HepG2 (cell line): ENCODE results near the gene HEPHL1. TPM values are rescaled to one million over a fixed set of nuclear protein-coding genes. Genes with fewer than 3 reads are reported as not detected.

Experiments used
- ATAC-seq: fragments of 200-7000 bp; cut with Tn5 transposase; 3 replicates; pipeline ENCODE4 v1.9.1; 2020; ENCODE audit warnings: mild to moderate bottlenecking, moderate library complexity
- BruUV-seq: library from RNA; stranded (reverse); fragments of 400-500 nt; replicated peaks from 2 replicates; lab custom pipeline; 2021; lab: Mats Ljungman, UMichigan
- CTCF ChIA-PET: fragments of 300-600 bp; formaldehyde crosslinking; extraction: SDS; loops from one replicate; lab custom pipeline; 2021; ENCODE audit warnings: low total read pairs, inconsistent platforms, low intra/inter-chr PET ratio; lab: Yijun Ruan, JAX
- POLR2A ChIA-PET: fragments of 350-600 bp; sonication (Branson Sonifier 250); formaldehyde crosslinking; loops from one replicate; lab custom pipeline; 2020; ENCODE audit warnings: antibody characterized with exemption, inconsistent platforms; lab: Yijun Ruan, JAX
- DNase-seq: peaks from one replicate; pipeline ENCODE4 v3.0.0-alpha.2; 2015; ENCODE audit warnings: low spot score
- FAIRE-seq: peaks from 3 replicates; lab custom pipeline; 2011; peaks lifted over from hg19 to GRCh38; lab: Jason Lieb, UNC
- H2AFZ ChIP-seq: one replicate; pipeline ENCODE4 v1.6.1; 2011; ENCODE audit warnings: low read length, inconsistent platforms
- H3K27ac ChIP-seq: fragments of 300-600 bp; 3 replicates; pipeline ENCODE4 v1.8.0; 2011; ENCODE audit warnings: mixed run types, mild to moderate bottlenecking, mixed read lengths, low read length, inconsistent platforms; ENCODE audit not compliant: insufficient read depth; ENCODE audit errors: extremely low read length
- H3K27me3 ChIP-seq, 2 experiments: fragments of 200-600 bp in 1 of 2; 2 replicates in 1 of 2; 3 replicates in 1 of 2; pipeline versions ENCODE4 v1.6.0 to v1.8.0; 2011; ENCODE audit warnings: low read length in 2 of 2, mild to moderate bottlenecking in 2 of 2, moderate library complexity in 2 of 2, inconsistent platforms in 1 of 2; ENCODE audit not compliant: insufficient read depth in 2 of 2, control insufficient read depth in 1 of 2
- H3K36me3 ChIP-seq, 2 experiments: fragments of 200-600 bp in 1 of 2; replicated peaks in 1 of 2; 2 replicates in 1 of 2; 3 replicates in 1 of 2; pipeline versions ENCODE4 v1.5.1 to v1.8.0; 2011; ENCODE audit warnings: low read length in 2 of 2, inconsistent platforms in 1 of 2; ENCODE audit not compliant: insufficient read depth in 2 of 2, control insufficient read depth in 1 of 2
- H3K4me1 ChIP-seq: 2 replicates; pipeline ENCODE4 v1.5.1; 2012; ENCODE audit warnings: low read length, inconsistent platforms; ENCODE audit not compliant: insufficient read depth
- H3K4me2 ChIP-seq: 2 replicates; pipeline ENCODE4 v1.6.0; 2011; ENCODE audit warnings: low read depth, low read length, inconsistent platforms
- H3K4me3 ChIP-seq, 3 experiments: fragments of 200-600 bp in 1 of 3; sonication (generic), shearing (Covaris generic) in 1 of 3; replicated peaks in 1 of 3; 2 replicates each; pipeline ENCODE4 v1.5.1; 2011 to 2016; ENCODE audit warnings: low read length in 3 of 3, inconsistent platforms in 2 of 3, low read depth in 2 of 3, mild to moderate bottlenecking in 2 of 3, control low read depth in 1 of 3, mixed read lengths in 1 of 3; ENCODE audit not compliant: insufficient read depth in 1 of 3
- H3K79me2 ChIP-seq: one replicate; pipeline ENCODE4 v1.6.1; 2011; ENCODE audit warnings: low read length, inconsistent platforms; ENCODE audit not compliant: insufficient read depth
- H3K9ac ChIP-seq: 2 replicates; pipeline ENCODE4 v1.6.0; 2011; ENCODE audit warnings: mild to moderate bottlenecking, low read depth, low read length, inconsistent platforms; ENCODE audit not compliant: insufficient read depth
- H3K9me3 ChIP-seq: 2 replicates; pipeline ENCODE4 v1.5.1; 2012; ENCODE audit warnings: mild to moderate bottlenecking, low read length
- H4K20me1 ChIP-seq: 2 replicates; pipeline ENCODE4 v1.6.0; 2011; ENCODE audit warnings: inconsistent platforms, mild to moderate bottlenecking, low read length, moderate library complexity; ENCODE audit not compliant: insufficient read depth
- CEBPZ ChIP-seq: IDR thresholded peaks from 2 replicates; pipeline ENCODE4 v1.6.1; 2012; ENCODE audit warnings: low read length, improper control_type of control experiment
- DPF2 ChIP-seq: sonication (generic); formaldehyde crosslinking; IDR thresholded peaks from 2 replicates; pipeline ENCODE4 v1.4.0; 2020; ENCODE audit warnings: mild to moderate bottlenecking, low read depth, missing genetic modification reagents, borderline replicate concordance
- FOSL1 ChIP-seq: sonication (generic); formaldehyde crosslinking; IDR thresholded peaks from 2 replicates; pipeline ENCODE4 v1.9.0; 2021; ENCODE audit warnings: missing genetic modification reagents, borderline replicate concordance
- FOXP1 ChIP-seq, 2 experiments: fragments of 450-650 bp in 1 of 2; IDR thresholded peaks; 2 replicates each; pipeline ENCODE4 v1.6.1; 2017 to 2018; ENCODE audit warnings: antibody characterized with exemption in 1 of 2
- HIVEP1 ChIP-seq: sonication (generic); formaldehyde crosslinking; IDR thresholded peaks from 2 replicates; pipeline ENCODE4 v1.4.0; 2020; ENCODE audit warnings: mild to moderate bottlenecking, missing genetic modification reagents
- HOXA3 ChIP-seq: sonication (generic); formaldehyde crosslinking; IDR thresholded peaks from 2 replicates; pipeline ENCODE4 v1.5.0; 2020; ENCODE audit warnings: missing genetic modification reagents
- PHF5A ChIP-seq: IDR thresholded peaks from one replicate; pipeline ENCODE4 v1.6.1; 2018; ENCODE audit warnings: low read depth, missing genetic modification reagents; ENCODE audit not compliant: unreplicated experiment
- TFAP4 ChIP-seq: sonication (generic); IDR thresholded peaks from 2 replicates; pipeline ENCODE4 v1.6.1; 2016; ENCODE audit warnings: low read depth, borderline replicate concordance
- TP53 ChIP-seq: sonication (generic); formaldehyde crosslinking; conservative IDR thresholded peaks from 2 replicates; pipeline ENCODE4 v1.4.0; 2020; ENCODE audit warnings: missing genetic modification reagents
- ZFP90 ChIP-seq: sonication (generic); formaldehyde crosslinking; IDR thresholded peaks from 2 replicates; pipeline ENCODE4 v1.8.0; 2022; ENCODE audit warnings: missing genetic modification reagents, mild to moderate bottlenecking, inconsistent platforms, borderline replicate concordance
- ZNF256 ChIP-seq: sonication (generic); formaldehyde crosslinking; conservative IDR thresholded peaks from 2 replicates; pipeline ENCODE4 v1.4.0; 2020; ENCODE audit warnings: missing genetic modification reagents
- ZNF350 ChIP-seq: sonication (generic); formaldehyde crosslinking; IDR thresholded peaks from 2 replicates; pipeline ENCODE4 v1.4.0; 2020; ENCODE audit warnings: mild to moderate bottlenecking, low read depth, missing genetic modification reagents, borderline replicate concordance
- ZNF598 ChIP-seq: sonication (generic); formaldehyde crosslinking; IDR thresholded peaks from 2 replicates; pipeline ENCODE4 v1.5.1; 2020; ENCODE audit warnings: mild to moderate bottlenecking, missing genetic modification reagents, borderline replicate concordance
- ZNF619 ChIP-seq: sonication (generic); formaldehyde crosslinking; IDR thresholded peaks from 2 replicates; pipeline ENCODE4 v1.4.0; 2020; ENCODE audit warnings: mild to moderate bottlenecking, missing genetic modification reagents
- ZNF687 ChIP-seq: sonication (generic); formaldehyde crosslinking; IDR thresholded peaks from 2 replicates; pipeline ENCODE4 v1.5.1; 2020; ENCODE audit warnings: mild to moderate bottlenecking, missing genetic modification reagents, moderate library complexity
- ZNF766 ChIP-seq: sonication (generic); formaldehyde crosslinking; IDR thresholded peaks from 2 replicates; pipeline ENCODE4 v1.5.0; 2020; ENCODE audit warnings: missing genetic modification reagents, borderline replicate concordance
- WGBS: methylation state at CpG from one replicate; pipeline ENCODE4 v1.1.6; 2017; ENCODE audit warnings: low lambda C conversion rate; 5-methylcytosine and 5-hydroxymethylcytosine counted together
- in situ Hi-C: cut with HindIII; loops from 2 replicates; pipeline ENCODE4 v1.10.0; 2017; ENCODE audit warnings: low pct_unique_long_range_greater_than_20kb; ENCODE audit not compliant: extremely low pct_ligation_motif_present
- intact Hi-C: fragments of 100-400 bp; cut with micrococcal nuclease; formaldehyde crosslinking; loops from one replicate; pipeline ENCODE4 v1.10.0; 2022; ENCODE audit not compliant: unreplicated experiment
- polyA plus RNA-seq, 8 experiments: library from polyadenylated mRNA; depleted of rRNA in 3 of 8; stranded (reverse) in 7 of 8; unstranded in 1 of 8; fragments of >200 nt; fragmentation: Illumina TruSeq in 4 of 8; extraction: Trizol in 4 of 8; gene quantifications; 2 replicates each; pipeline versions ENCODE4 v1.2.1 to v1.2.3, GENCODE V29; 2011 to 2016; ENCODE audit warnings: low read depth in 4 of 8, missing spikeins in 1 of 8, mixed read lengths in 1 of 8; ENCODE audit not compliant: insufficient read depth in 1 of 8
- total RNA-seq, 5 experiments: library from RNA; depleted of rRNA; stranded (reverse); fragments of >200 nt; fragmentation: Illumina TruSeq; extraction: Trizol; gene quantifications; 2 replicates each; pipeline ENCODE4 v1.2.3, GENCODE V29; 2016; ENCODE audit warnings: low read depth in 1 of 5

Gene HEPHL1
- total and polyA plus RNA-seq, 2 of the 13 experiments (the other 11 are each of a cell fraction or from before 2014, with no cell fraction given): 0.04 to 0.05 TPM

DNA sequence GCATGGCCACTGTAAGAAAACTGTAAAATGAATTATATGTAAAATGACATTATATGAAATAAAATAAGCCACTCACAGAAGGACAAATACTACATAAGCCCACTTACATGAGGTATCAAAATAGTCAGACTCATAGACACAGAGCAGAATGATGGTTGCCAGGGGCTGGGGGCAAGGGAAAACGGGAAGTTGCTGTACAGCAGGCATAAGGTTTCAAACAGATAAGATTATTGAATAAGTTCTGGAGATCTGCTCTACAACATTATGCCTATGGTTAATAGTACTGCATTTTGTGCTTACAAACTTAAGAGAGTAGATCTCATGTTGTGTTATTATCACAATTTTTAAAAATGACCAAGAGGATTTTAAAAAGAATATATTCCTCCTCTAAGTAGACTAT is 32.7 kb upstream of the HEPHL1 start:
- WGBS: 0% methylated on average over 1 of the region's 1 CpG
- no peak overlapping the region for H3K4me3 ChIP-seq
- POLR2A ChIA-PET: no interaction called here
- in situ Hi-C loops (no loop called here), intact Hi-C loops (no loop called here)
- no peak overlapping the region for H3K9ac ChIP-seq
- no peaks in the 10 kb centered on the region for H3K36me3 ChIP-seq
- CTCF ChIA-PET: no interaction called here
- no peak overlapping the region for H3K4me2 ChIP-seq
- no peak overlapping the region for H2AFZ ChIP-seq
- no peaks in the 10 kb centered on the region for H3K79me2 ChIP-seq
- FAIRE-seq (no peak), ATAC-seq (no peak), DNase-seq (no peak)
- TF ChIP-seq TP53 (CRISPR knock-in tag) (no peak), ZNF350 (CRISPR knock-in tag) (no peak), FOSL1 (no peak), DPF2 (CRISPR knock-in tag) (no peak), ZNF256 (no peak), ZFP90 (CRISPR knock-in tag) (no peak), PHF5A (CRISPR knock-in tag) (no peak), CEBPZ (no peak), ZNF687 (CRISPR knock-in tag) (no peak), FOXP1 (IDR thresholded peaks at IDR 0.05) (no peak), FOXP1 (CRISPR knock-in tag; IDR thresholded peaks at IDR 0.05) (no peak), ZNF598 (CRISPR knock-in tag) (no peak), HOXA3 (CRISPR knock-in tag) (no peak), HIVEP1 (no peak), ZNF619 (no peak), ZNF766 (no peak), TFAP4 (no peak)
- H3K27me3 ChIP-seq: no peaks in the 10 kb centered on the region; a peak in 1 of 5 replicates
- BruUV-seq: no TSS peak
- no peak overlapping the region for H3K27ac ChIP-seq
- H4K20me1 ChIP-seq: no peaks in the 10 kb centered on the region
- H3K4me1 ChIP-seq: no peaks in the 10 kb centered on the region
- H3K9me3 ChIP-seq: peaks cover 16% of the 10 kb centered on the region
